ENCODE results near the gene BAG5.
"Not testable (repeated sequence)": the region's sequence is repeated elsewhere in the genome, so short reads cannot be mapped to it uniquely, and the experiment has no call there.

The BAG5 gene

GRCh38 chr14:103562429-103563225 is at the start of gene BAG5, which contains the start of gene COA8:
TSS of gene BAG5 (minus strand) at chr14:103562657. CDS start at chr14:103561164, 1,493 bp downstream.
TSS of gene COA8 (plus strand) at chr14:103562960. CDS start at chr14:103563002, 42 bp downstream.
- DNase-seq: peak; percentile 80

DNA sequence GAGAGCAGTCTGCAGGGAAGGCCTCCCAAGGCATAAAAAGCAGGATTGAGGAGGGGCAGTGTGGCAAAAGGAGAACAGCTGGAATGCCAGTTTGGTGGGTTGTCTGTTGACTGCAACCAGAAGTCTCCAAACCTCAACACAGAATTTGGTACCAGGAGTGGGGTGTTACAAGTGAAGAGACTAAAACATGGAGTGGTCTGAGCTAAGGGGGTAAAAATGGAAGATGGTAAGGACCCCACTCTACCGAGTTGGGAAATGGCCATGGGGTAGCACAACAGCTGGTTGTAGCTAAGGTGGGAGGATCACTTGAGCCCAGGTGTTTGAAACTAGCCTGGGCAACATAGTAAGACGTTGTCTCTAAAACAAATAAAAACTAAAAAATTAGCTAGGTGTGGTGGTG is 48.8 kb upstream of the BAG5 start:
- DNase-seq: no peak

GRCh38 chr14:103609081-103609480 is 46.6 kb upstream of the BAG5 start:
- not testable (repeated sequence) for DNase-seq

GRCh38 chr14:103607822-103608221 is 45.4 kb upstream of the BAG5 start:
- DNase-seq: no peak

DNA sequence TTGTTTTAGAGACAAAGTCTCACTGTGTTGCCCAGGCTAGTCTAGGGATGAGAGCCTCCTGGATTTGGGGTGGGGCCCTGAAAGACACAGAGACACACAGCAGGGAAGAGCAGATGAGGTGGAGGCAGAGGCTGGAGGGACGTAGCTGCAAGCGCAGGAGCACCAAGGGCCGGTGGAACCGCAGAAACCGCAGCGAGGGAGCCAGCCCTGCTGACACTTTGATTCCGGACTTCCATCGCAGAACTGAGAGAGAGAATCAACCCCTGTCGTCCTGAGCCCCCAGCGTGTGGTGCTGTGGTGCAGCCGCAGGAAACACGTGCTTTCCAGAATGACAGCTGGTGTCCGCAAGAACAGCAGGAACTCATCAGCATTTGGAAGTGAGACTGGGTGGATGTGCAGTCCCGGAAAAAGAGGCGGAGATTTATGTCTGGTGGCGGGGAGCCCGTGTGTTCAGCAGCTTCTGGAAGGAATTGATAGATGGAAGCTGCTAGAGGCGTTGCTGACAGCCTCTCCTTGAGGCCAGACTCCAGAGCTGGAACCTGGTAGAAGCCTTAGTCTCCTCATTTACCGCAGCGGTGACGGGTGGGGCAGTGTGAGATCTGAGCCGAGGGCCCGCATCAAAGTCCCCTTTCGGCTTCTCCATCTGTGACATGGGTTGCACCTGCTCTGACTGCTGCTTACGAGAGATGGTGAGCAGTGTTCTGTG is 44.7 kb upstream of the BAG5 start:
- DNase-seq: peak; percentile 99

DNA sequence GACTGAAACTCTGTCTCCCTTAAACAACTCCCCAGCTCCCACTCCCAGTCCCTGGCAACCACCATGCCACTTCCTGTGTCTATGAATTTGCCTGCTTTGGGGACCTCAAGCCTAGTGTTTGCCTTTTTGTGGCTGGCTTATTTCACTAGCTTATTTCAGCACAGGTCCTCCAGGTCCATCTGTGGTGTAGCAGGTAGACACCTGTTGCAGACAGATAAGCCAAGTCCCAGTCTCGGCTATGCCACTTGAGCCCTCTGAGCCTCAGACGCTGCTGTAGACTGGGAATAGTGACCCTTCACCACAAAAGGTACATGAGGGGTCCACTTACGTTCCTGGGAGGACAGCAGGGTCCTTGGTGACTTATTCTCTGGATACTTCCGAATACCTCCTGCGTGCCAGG is 42.2 kb upstream of the BAG5 start:
- no peak for DNase-seq

DNA sequence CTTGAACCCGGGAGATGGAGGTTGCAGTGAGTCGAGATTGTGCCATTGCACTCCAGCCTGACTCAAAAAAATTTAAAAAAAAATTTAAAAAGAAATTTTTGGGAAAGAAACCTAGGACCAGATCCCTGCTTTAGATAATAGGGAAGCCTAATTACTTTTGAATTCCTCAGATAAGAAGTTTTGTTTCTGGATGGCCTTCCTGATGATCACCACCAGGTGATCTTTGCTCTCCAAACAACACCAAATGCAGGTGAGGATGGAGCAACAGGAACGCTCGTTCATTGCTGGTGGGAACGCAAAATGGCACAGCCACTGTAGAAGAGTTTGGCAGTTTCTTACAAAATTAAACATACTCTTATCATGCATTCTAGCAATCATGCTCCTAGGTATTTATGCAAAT is 38.0 kb upstream of the BAG5 start:
- DNase-seq: no peak

- DNase-seq: peak; percentile 75
These were observed 35.3 kb upstream of the BAG5 start for GRCh38 chr14:103597623-103598377.

- DNase-seq: peak; percentile 72
These were observed 31.8 kb upstream of the BAG5 start for GRCh38 chr14:103594265-103594664.

GRCh38 chr14:103593577-103593976 is 31.1 kb upstream of the BAG5 start:
- DNase-seq: no peak

DNA sequence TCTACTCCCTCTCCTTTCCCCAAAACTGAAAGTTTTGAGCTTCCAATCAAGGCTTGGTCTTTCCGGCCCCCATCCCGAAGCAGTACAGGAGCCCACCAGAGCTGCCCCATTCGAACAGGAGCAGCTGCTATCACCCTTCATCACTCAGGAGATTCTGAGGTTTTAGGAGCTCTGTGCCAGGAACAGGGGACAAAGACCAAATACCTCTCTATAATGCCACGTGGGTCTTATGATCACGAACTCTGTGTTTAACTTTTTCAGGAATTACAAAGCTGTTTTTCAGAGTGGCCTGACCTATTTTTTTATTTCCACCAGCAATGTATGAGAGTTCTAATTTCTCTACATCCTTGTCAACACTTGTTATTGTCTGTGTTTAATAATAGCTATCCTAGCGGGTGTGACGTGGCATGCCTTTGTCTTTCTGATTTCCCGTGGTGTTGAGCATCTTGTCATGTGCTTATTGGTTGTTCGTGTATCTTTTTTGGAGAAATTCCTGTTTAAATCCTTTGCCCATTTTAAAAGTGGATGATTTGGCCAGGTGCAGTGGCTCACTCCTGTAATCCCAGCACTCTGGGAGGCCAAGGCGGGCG is 22.0 kb upstream of the BAG5 start:
- no peak for DNase-seq

DNA sequence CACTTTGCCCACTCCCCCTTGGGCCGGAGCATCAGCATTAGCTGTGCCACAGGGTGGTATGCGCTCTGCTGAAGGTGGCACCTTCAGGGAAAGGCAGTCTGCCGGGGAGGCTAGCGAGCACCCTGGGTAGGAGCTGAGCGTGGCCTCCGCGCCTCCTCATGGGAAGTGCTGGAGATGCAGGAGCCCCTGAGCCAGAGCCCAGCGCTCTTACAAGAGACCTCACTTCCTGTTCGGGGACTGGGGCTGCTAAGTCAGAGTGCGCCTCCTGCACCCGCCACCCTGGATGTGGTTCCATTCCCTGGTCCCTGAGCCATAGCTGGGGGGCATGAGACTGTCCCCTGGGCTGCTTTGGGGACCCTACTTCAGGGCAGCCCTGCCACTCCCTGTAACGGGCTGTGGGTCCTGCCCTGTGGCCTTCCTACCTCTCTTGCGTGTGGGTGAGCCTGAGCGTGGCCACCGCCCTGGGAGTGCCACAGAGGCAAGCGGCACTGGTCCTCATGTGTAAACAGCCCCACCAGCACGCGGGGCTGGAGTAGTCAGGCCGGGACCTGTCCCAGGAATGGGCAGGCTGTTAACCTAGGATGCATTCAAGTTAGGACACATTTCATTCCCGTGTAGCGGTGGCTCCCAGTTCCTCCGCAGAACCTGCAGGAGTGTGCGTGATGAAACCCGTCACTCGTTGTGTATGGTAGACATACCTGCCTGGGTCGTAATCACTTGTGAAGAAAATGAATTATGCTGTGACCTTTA is 19.7 kb upstream of the BAG5 start:
- DNase-seq: no peak

- DNase-seq: no peak
These were observed 18.7 kb upstream of the BAG5 start for GRCh38 chr14:103581206-103581605.

DNA sequence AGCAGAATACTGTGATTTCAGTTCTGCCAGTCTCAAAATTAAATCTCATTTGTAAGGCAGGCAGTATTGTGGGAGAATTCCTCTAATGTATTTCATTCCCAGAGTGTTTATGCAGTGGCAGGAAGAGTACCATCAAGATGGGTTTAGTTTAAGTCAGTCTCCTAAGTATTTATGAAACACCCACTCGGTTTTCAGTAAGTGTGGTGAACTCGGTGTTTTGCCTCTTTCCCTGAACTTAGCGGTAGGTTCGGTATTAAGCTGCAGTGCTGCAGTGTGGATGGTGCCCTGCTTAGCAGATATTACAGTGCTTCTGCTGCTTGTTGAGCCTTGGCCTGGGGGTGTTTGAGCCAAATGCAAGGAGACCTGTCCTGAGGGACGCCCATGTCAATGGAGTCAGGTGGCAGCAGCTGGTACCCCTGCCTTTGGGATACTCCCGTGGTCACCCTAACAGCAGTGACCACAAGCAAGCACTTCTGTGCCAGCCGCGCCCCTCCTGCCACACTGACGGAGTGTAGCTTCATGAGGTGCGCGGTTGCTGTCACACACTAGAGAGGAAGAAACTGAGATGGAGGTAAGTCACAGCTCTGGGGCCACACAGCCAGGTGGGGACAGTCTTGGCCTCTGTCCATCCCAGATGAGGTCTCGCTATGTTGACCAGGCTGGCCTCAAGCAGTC is 16.1 kb upstream of the BAG5 start:
- no peak for DNase-seq

- peak; percentile 96 for DNase-seq
These were observed 14.0 kb upstream of the BAG5 start for GRCh38 chr14:103576371-103577024.

- DNase-seq: no peak
These were observed 12.3 kb upstream of the BAG5 start for GRCh38 chr14:103574707-103575285.

GRCh38 chr14:103574104-103574503 is 11.6 kb upstream of the BAG5 start:
- no peak for DNase-seq

DNA sequence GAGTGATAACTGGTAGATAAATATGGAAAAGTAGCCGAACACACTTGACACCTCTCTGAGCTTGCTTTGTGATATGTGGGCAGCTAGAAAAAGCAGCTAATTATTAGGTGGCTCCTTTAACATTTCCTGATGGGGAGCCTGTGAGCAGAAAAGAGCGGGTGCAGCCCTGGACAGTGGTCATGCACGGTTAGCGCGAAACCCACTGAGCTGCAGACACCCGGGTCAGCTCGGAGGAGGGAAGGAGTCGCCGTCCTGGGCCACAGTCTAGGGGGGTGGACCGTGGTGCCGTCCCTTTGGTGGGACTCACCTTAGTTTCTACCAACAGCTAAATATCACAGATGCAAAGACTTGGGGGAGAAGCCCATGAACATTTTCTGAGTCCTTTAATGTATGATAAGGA is 7.0 kb upstream of the BAG5 start:
- no peak for DNase-seq

DNA sequence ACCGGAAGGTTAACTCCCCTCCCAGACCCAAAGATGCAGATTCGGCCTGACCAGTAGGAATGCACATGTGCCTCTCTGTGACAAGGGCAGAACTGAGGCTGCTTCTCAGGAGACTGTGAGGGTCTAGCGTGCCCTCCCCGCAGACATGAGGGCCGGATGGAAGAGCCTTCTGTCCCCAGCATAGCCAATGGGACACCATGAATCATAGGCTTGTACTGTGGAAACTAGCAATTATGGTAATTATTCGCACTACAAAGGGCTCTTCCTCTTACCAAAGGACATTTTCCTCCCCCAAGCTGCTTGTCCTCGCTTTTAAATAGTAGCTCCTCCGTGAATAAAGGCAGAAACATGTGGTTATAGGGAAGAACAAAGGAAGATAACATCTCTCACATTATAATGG is 6.5 kb upstream of the BAG5 start:
- DNase-seq: no peak

DNA sequence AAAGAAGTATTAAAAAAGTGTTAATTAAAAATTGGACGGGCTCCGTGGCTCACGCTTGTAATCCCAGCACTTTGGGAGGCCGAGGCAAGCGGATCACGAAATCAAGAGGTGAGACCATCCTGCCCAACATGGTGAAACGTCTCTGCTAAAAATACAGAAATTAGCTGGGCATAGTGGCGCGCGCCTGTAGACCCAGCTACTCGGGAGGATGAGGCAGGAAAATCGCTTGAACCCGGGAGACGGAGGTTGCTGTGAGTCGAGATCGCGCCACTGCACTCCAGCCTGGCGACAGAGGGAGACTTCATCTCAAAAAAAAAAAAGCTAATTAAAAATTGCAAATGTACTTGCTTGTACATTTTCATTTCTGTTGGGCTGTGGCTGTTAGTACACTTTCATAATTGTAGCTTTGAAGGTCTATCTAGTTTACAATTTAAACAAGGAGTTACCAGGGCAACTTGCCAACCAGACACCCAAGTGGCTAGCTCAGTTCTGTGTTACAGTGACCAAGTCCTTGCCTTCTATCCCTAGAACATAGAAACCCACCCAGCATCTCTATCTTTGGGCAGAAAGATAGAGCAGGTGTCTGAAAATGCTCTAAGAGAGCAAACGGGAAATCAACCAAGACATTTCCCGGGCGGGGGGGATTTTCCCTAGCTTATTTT is 1.5 kb upstream of the BAG5 start:
- DNase-seq: no peak
